ENCODE data around the gene BCAM. TPM values are rescaled to one million over a fixed set of nuclear protein-coding genes. Genes with fewer than 3 reads are reported as not detected.
"Not testable (repeated sequence)": the region's sequence is repeated elsewhere in the genome, so short reads cannot be mapped to it uniquely, and the experiment has no call there.

The BCAM gene
- polyA plus RNA-seq, 2 of the 4 experiments (the other 2 are of a cell fraction), result 18.4 to 88.1 TPM

DNA sequence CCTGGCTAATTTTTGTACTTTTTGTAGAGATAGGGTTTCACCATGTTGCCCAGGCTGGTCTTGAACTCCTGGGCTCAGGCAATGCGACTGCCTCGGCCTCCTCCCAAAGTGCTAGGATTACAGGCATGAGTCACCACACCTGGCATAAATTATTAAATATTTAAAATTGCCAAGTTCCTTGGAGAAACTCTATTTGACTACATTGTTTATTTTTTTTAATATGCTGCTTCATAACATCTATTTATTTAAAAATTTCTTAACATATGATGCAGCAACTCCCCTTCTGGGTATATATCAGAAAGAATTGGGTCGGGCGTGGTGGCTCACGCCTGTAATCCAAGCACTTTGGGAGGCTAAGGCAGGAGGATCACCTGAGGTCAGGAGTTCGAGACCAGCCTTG, 24.0 kb downstream of the BCAM start:
- H3K4me2 ChIP-seq; H3K9me3 ChIP-seq; ATAC-seq; POLR2A ChIA-PET; H3K4me3 ChIP-seq; H3K4me1 ChIP-seq; FAIRE-seq; H3K27ac ChIP-seq; DNase-seq (ENCODE audit: low read depth in 1 of 2, low spot score in 1 of 2); TF ChIP-seq FOSL2 (IDR thresholded peaks at IDR 0.05): not testable (repeated sequence)
- CTCF ChIA-PET, result interaction anchor here (0.5 to 6.0 kb wide), 7 partner anchors 9 to 139 kb away, joined by 3 to 26 read pairs (median 15); partner anchors contain the start of genes BCAM and NECTIN2
- WGBS (ENCODE audit: missing lambda C conversion rate), result 56% methylated on average over 6 of the region's 6 CpGs
- peak; percentile 63 for TF ChIP-seq FOSL2 (CRISPR knock-in tag; IDR thresholded peaks at IDR 0.05)

DNA sequence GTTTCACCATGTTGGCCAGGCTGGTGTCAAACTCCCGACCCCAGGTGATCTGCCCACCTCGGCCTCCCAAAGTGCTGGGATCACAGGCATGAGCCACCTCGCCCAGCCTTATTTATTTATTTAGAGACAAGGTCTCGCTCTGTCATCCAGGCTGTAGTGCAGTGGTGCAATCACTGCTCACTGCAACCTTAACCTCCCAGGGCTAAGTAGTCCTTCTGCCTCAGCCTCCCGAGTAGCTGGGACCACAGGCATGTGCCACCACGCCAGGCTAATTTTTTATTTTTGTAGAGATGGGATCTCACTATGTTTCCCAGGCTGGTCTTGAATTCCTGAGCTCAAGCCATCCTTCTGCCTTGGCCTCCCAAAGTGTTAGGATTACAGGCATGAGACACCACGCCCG, 25.5 kb downstream of the BCAM start:
- ChIA-PET CTCF (interaction anchor here (0.7 to 6.0 kb wide), 9 partner anchors 10 to 110 kb away, joined by 3 to 26 read pairs (median 4); partner anchors contain the start of gene BCAM), POLR2A (interaction anchor here (0.7 kb wide), 1 partner anchor 150 kb away, joined by 5 read pairs; no protein-coding TSS in a partner anchor)
- 62% methylated on average over 8 of the region's 8 CpGs for WGBS (ENCODE audit: missing lambda C conversion rate)
- H3K4me3 ChIP-seq; H3K4me1 ChIP-seq; H3K27ac ChIP-seq; ATAC-seq; H3K4me2 ChIP-seq; DNase-seq (ENCODE audit: low read depth in 1 of 2, low spot score in 1 of 2); FAIRE-seq; H3K9me3 ChIP-seq: not testable (repeated sequence)

DNA sequence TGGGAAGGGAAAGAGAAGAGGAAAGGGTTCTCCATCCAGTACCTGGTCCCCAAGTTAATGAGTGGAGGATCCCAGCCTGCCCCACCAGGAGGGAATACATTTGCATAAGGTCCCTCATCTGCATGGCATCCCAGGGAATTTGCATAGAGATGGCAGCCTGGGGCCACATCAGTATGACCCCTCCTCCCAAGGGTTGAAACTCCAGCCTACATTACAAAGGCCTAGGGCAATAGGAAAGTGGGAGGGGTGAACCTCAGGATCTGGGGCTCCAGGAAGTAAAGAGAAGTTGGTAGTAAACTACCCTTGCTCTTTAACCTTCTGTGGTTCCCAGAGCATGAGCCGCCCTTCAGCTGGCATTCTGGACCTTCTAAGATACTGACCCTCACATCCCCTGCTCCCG, 30.4 kb downstream of the BCAM start:
- DNase-seq (ENCODE audit: low read depth in 1 of 2, low spot score in 1 of 2) (no peak), FAIRE-seq (no peak), ATAC-seq (no peak)
- 0 out of 3 replicates have a peak, but pooled peaks cover 3% of the 10 kb centered on the region for H3K4me1 ChIP-seq
- ChIA-PET POLR2A (no interaction called here), CTCF (interaction anchor here (1.0 to 7.0 kb wide), 5 partner anchors 12 to 286 kb away, joined by 3 to 117 read pairs (median 4); no protein-coding TSS in a partner anchor)
- H3K4me2 ChIP-seq, result no peak overlapping the region
- H3K27ac ChIP-seq, result no peak overlapping the region
- H3K4me3 ChIP-seq, result no peak overlapping the region
- TF ChIP-seq, protein P1, sequence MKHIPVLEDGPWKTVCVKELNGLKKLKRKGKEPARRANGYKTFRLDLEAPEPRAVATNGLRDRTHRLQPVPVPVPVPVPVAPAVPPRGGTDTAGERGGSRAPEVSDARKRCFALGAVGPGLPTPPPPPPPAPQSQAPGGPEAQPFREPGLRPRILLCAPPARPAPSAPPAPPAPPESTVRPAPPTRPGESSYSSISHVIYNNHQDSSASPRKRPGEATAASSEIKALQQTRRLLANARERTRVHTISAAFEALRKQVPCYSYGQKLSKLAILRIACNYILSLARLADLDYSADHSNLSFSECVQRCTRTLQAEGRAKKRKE (CRISPR knock-in tag; IDR thresholded peaks at IDR 0.05; ENCODE audit: low read depth), result no peak
- TF ChIP-seq, protein P2, sequence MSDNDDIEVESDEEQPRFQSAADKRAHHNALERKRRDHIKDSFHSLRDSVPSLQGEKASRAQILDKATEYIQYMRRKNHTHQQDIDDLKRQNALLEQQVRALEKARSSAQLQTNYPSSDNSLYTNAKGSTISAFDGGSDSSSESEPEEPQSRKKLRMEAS (IDR thresholded peaks at IDR 0.05), result no peak
- TF ChIP-seq NPAS2 (CRISPR knock-in tag; IDR thresholded peaks at IDR 0.05; ENCODE audit: borderline replicate concordance) (no peak), TP53 (CRISPR knock-in tag; IDR thresholded peaks at IDR 0.05) (no peak), KDM1A (IDR thresholded peaks at IDR 0.05; ENCODE audit: low read depth) (no peak), RAD21 (conservative IDR thresholded peaks at IDR 0.05 in 1 of 2, IDR thresholded peaks at IDR 0.05 in 1 of 2) (no peak), NFE2L2 (conservative IDR thresholded peaks at IDR 0.05; ENCODE audit: low read length) (no peak), HOXB13 (CRISPR knock-in tag; IDR thresholded peaks at IDR 0.05; ENCODE audit: low read depth) (no peak), NR3C1 (IDR thresholded peaks at IDR 0.05) (no peak), RNF2 (IDR thresholded peaks at IDR 0.05; ENCODE audit: borderline replicate concordance, low read depth) (no peak), CHD2 (IDR thresholded peaks at IDR 0.05; ENCODE audit: low read length, partially characterized antibody) (no peak), MYC (IDR thresholded peaks at IDR 0.05; ENCODE audit: borderline replicate concordance, low read length) (no peak), POLR2AphosphoS2 (conservative IDR thresholded peaks at IDR 0.05; ENCODE audit: low read length) (no peak), CBX2 (IDR thresholded peaks at IDR 0.05; ENCODE audit: borderline replicate concordance, low read depth) (no peak), HOXA7 (CRISPR knock-in tag; IDR thresholded peaks at IDR 0.05) (no peak), POLR2A (IDR thresholded peaks at IDR 0.05; ENCODE audit: low read length) (no peak), CEBPB (IDR thresholded peaks at IDR 0.05) (no peak), HOXB5 (CRISPR knock-in tag; IDR thresholded peaks at IDR 0.05) (no peak)
- TF ChIP-seq, protein P3, sequence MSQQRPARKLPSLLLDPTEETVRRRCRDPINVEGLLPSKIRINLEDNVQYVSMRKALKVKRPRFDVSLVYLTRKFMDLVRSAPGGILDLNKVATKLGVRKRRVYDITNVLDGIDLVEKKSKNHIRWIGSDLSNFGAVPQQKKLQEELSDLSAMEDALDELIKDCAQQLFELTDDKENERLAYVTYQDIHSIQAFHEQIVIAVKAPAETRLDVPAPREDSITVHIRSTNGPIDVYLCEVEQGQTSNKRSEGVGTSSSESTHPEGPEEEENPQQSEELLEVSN (IDR thresholded peaks at IDR 0.05; ENCODE audit: borderline replicate concordance, low read depth), result no peak
- TF ChIP-seq, protein P4, sequence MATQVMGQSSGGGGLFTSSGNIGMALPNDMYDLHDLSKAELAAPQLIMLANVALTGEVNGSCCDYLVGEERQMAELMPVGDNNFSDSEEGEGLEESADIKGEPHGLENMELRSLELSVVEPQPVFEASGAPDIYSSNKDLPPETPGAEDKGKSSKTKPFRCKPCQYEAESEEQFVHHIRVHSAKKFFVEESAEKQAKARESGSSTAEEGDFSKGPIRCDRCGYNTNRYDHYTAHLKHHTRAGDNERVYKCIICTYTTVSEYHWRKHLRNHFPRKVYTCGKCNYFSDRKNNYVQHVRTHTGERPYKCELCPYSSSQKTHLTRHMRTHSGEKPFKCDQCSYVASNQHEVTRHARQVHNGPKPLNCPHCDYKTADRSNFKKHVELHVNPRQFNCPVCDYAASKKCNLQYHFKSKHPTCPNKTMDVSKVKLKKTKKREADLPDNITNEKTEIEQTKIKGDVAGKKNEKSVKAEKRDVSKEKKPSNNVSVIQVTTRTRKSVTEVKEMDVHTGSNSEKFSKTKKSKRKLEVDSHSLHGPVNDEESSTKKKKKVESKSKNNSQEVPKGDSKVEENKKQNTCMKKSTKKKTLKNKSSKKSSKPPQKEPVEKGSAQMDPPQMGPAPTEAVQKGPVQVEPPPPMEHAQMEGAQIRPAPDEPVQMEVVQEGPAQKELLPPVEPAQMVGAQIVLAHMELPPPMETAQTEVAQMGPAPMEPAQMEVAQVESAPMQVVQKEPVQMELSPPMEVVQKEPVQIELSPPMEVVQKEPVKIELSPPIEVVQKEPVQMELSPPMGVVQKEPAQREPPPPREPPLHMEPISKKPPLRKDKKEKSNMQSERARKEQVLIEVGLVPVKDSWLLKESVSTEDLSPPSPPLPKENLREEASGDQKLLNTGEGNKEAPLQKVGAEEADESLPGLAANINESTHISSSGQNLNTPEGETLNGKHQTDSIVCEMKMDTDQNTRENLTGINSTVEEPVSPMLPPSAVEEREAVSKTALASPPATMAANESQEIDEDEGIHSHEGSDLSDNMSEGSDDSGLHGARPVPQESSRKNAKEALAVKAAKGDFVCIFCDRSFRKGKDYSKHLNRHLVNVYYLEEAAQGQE (IDR thresholded peaks at IDR 0.05), result no peak
- no peaks in the 10 kb centered on the region for H3K9me3 ChIP-seq
- WGBS (ENCODE audit: missing lambda C conversion rate), result 86% methylated on average over 2 of the region's 2 CpGs
